ENCODE measurements around the gene CUX1. TPM values are rescaled to one million over a fixed set of nuclear protein-coding genes. Genes with fewer than 3 reads are reported as not detected.
A peak's percentile ranks its signal among the peaks of the same experiment; 100 is the strongest.
"Not testable (repeated sequence)": the region's sequence is repeated elsewhere in the genome, so short reads cannot be mapped to it uniquely, and the experiment has no call there.

Gene CUX1
- total RNA-seq, 1 donor from 2014 or later, result 156 TPM

GRCh38 chr7:101818287-101819071 is 1.1 kb downstream of the CUX1 start:
- ATAC-seq, result no peak

GRCh38 chr7:101819183-101819582 is 1.8 kb downstream of the CUX1 start:
- intact Hi-C loops (cut with DNase I), result loop anchor here (10.0 kb wide), 1 partner anchor 124 kb away; no protein-coding TSS in a partner anchor
- no peak for DNase-seq (ENCODE audit: low spot score)
- ATAC-seq, result no peak

More at GRCh38 chr7:101818287-101819071, 1.1 kb downstream of the CUX1 start:
- no peak for DNase-seq (ENCODE audit: low spot score)
- intact Hi-C loops (cut with DNase I), result loop anchor here (10.0 kb wide), 1 partner anchor 124 kb away; no protein-coding TSS in a partner anchor

DNA sequence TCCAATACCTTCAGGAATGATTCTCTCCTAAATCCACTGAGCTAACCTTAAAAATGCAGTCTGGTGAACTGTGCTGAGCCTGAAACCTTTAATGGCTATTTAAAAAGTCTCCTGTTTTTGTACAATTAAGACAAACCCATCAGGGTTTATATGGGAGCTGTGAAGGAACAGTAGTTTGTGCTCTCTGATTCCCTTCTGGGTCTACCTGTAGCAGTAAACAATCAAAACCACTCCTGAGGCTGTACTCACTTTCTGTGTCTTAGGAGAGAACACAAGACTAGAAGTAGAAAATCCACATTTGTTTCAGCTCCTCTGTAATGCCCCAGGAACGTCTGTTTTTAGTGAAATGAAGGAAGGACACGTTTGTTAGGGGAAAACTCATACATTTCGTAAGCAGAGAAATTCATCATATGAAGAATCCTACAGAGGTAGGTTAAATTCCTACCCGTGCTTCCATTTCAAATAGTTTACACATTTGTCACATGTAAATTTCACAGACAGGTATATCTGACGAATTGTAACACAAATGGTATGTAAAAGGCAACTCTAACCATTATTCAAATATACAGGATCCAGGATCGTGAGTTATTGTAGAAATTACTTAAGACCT is 2.6 kb downstream of the CUX1 start:
- ATAC-seq, result no peak
- no peak for DNase-seq (ENCODE audit: low spot score)
- intact Hi-C loops (cut with DNase I), result loop anchor here (10.0 kb wide), 1 partner anchor 125 kb away; no protein-coding TSS in a partner anchor

DNA sequence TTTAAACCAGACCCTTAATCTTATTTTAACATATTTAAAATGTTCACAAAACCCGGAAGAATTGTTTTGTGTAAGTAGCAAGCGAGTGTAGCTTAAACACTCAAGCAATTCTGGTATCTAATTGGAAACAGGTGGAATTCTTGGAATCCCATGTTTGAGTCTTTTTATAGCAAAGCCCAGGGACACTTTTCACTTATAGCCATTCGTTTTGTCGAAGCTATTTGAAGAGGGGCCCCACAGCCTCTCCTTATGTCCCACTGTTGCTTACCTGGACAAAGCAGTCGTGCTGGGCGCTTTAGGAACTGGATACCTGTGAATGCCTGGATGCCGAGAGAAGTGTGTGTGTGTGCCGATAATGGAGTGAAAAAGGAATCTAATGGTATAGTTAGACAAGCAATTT is 3.3 kb downstream of the CUX1 start:
- ATAC-seq, result no peak
- intact Hi-C loops (cut with DNase I), result no loop called here
- DNase-seq (ENCODE audit: low spot score), result no peak

DNA sequence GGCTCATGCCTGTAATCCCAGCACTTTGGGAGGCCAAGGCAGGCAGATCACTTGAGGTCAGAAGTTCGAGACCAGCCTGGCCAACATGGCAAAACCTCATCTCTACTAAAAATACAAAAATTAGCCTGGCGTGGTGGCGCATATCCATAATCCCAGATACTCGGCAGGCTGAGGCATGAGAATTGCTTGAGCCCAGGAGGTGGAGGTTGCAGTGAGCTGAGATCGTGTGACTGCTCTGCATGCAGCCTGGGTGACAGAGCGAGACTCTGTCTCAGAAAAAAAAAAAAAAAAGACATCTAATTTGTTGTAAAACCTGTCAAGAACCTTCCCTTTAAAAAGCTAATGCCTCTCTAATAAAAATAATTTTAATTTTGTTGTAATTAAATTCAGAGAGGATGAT is 5.2 kb downstream of the CUX1 start:
- ATAC-seq; DNase-seq (ENCODE audit: low spot score); intact Hi-C loops (cut with DNase I): not testable (repeated sequence)

DNA sequence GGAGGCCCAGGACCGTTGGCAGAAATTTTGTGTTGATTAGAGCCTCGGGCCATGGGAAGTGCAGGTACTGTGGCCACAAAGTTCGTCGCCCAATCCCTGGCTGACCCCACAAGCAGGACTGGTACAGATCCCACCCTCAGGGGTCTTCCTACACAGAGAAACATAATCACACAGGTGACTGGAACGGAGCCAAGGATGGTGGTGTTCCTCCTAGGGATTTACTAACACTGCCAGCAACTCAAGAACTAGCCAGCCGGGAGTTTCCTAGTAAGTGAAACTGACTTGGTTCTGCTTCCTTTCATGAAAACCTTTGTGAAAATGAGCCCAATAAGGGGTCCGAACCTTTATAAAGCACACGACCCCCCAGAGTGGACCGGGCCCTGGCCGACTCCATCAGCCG is 5.7 kb downstream of the CUX1 start:
- intact Hi-C loops (cut with DNase I), result no loop called here
- no peak for ATAC-seq
- DNase-seq (ENCODE audit: low spot score), result no peak

GRCh38 chr7:101823596-101823995 is 6.2 kb downstream of the CUX1 start:
- intact Hi-C loops (cut with DNase I), result no loop called here
- DNase-seq (ENCODE audit: low spot score) (no peak), ATAC-seq (no peak)

DNA sequence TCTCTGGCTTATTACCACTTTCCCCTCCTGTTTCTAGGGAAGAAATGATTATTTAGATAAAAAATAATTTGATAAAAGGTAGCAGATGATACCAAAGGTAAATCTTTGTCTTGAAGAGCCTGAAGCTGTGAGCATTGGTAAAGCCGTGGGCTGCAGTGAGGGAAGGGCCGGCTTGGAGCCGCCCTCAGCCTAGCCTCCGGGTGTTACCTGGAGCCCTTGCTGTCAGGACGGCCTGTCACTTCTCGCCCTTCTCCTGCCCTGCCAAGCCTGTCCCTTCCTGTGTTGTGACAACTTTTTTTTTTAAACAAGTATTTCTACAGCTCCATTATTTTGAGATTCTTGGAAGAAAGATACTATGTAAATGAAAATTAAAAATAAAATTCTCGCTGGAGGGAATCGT is 7.0 kb downstream of the CUX1 start:
- DNase-seq (ENCODE audit: low spot score) (no peak), ATAC-seq (no peak)
- intact Hi-C loops (cut with DNase I), result no loop called here

DNA sequence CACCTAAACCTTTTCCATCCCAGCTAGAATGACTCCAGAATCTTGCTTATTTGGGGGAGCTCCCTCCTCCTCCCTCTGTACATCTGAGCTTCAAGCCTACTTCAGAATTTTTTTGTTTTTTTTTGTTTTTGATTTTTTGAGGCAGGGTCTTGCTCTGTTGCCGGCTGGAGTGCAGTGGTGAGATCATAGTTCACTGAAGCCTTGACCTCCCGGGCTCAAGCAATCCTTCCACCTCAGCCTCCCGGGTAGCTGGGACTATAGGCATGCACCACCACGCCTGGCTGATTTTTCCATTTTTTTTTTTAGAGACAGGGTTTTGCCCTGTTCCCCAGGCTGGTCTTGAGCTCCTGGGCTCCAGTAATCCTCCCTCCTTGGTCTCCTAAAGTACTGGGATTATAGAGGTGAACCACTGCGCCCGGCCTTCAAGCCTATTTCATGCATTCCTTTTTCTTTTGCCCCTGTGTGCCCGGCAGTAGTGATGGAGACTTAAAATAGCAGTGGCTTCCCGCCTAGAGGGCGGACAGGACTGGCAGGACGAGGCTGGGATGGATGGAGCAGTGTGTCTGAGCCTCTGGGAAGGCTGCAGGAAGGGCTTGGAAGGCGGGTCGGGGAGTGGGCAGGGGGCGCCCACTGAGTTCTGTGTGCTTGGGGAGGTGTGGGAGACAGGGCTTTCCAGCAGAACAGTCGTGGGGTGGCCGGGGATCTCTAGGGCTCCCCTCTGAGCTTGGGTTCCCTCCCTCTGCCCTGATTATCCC is 8.8 kb downstream of the CUX1 start:
- DNase-seq (ENCODE audit: low spot score), result no peak
- ATAC-seq, result no peak
- intact Hi-C loops (cut with DNase I), result no loop called here

DNA sequence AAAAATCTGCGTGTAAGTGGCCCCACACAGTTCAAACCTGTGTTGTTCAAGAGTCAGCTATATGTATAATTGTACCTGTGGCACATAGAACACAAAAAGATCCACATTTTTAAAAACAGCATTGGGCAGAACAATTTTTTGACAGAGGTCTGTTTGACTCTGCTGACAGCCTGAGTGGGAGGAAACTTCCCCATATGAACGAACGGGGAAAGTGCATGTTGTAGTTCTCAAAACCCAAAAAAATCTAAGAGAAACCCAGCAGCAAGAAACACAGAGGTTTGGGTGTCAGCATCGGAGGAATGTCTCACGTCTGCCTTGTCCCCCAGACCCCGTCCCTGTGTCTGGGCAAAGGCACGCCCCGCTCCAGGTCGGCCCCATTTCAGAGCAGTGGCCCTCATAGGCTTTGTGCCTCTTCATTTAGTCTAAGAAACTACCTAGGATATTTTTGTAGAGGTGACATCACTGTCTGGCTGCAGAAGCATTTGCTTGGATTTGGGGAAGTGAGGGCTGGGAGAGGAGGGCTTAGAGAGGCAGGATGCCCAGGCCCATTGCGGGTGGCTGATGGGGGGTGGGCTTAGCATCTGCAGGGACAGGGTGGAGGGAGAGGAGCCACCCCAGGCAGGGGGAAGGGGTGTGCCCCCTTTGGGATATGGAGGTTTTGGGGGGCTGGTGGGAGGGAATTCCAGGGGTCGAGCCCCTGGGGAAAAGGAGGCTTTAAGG is 11.0 kb downstream of the CUX1 start:
- ATAC-seq, result no peak

DNA sequence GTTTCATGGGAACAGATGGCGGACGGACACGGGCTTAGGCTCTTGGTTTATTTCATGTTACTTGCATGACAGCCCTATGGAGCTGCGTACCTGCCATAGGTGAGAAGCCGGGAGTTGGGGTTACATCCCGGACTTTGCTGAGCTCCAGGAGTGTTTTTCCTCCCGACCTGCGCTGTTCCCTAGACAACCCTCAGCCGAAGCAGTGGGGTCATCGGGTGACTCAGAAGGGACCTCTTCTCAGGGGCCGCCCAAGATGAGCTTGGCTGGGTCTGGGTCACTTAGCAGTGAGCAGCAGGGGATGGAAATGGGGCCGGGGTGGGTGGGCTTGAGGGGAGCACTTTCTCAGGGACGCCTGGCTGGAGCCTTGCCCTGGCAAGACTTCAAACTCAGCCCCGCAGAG is 11.9 kb downstream of the CUX1 start:
- DNase-seq (ENCODE audit: low spot score), result no peak
- ATAC-seq, result no peak
- intact Hi-C loops (cut with DNase I), result no loop called here

More for the DNA sequence above, 11.0 kb downstream of the CUX1 start:
- no peak for DNase-seq (ENCODE audit: low spot score)
- intact Hi-C loops (cut with DNase I), result no loop called here

DNA sequence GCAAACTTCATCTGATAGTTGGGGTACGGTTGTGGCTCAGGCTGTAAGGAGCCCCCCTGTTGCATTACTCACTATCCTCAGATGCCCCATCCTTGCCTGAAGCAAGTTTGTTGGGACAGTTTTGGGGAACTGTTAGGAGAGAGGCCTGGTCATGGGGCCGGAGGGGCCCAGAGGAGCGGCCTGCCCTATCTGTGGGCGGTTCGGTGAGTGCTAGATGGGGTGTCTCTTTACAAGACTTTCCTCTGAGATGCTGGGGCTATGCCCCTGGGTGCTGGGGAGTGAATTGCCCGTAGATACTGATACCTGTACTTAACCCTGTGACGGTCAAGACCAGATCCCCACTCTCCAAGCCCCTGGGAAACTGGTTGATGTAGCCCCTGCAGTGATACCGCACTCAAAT is 12.4 kb downstream of the CUX1 start:
- ATAC-seq (no peak), DNase-seq (ENCODE audit: low spot score) (no peak)
- intact Hi-C loops (cut with DNase I), result no loop called here

- ATAC-seq; intact Hi-C loops (cut with DNase I); DNase-seq (ENCODE audit: low spot score): not testable (repeated sequence)
These were observed 14.0 kb downstream of the CUX1 start for GRCh38 chr7:101831396-101831795.

DNA sequence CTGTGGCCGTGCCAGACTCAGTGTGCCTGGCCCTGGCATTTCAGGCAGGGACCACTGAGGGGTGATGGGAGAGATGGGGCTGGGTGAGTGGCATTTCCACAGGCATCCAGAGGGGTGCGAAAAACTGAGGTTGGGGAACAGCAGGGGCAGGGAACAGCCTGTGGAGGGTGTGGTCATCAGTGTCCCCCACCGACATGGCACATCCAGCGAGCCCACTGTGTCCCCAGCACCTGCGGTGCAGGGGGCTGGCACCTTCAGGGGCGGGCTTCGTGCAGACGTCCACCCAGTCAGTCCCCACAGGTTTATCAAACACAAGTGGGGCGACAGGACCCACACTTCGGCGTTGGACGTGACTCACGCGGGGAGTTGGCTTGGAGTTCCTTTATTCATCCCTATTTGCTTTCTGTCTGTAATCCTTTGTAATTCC is 14.8 kb downstream of the CUX1 start:
- ATAC-seq, result no peak
- DNase-seq (ENCODE audit: low spot score), result no peak
- intact Hi-C loops (cut with DNase I), result no loop called here

GRCh38 chr7:101832685-101833375 is 15.4 kb downstream of the CUX1 start:
- DNase-seq (ENCODE audit: low spot score), result no peak
- intact Hi-C loops (cut with DNase I), result no loop called here
- no peak for ATAC-seq

- intact Hi-C loops (cut with DNase I), result no loop called here
- DNase-seq (ENCODE audit: low spot score) (peak; percentile 37), ATAC-seq (no peak)
These were observed 16.4 kb downstream of the CUX1 start for GRCh38 chr7:101833799-101834198.

DNA sequence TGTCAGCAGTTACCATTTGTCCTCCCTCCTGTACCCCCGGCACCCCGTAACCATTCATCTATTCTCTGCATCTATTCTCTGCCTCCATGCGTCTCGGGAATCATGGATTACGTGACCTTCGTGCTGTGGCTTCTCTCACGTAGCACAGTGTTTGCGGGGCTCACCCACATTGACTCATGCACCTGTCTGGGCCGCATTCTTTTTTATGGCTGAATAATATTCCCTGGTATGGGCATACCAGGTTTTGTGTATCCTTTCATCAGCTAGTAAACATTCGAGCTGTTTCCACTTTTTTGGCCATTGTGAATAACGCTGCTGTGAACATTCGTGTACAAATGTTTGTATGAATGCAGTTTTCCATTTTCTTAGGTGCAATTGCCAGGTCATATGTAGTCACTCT is 17.7 kb downstream of the CUX1 start:
- DNase-seq (ENCODE audit: low spot score), result no peak
- intact Hi-C loops (cut with DNase I), result no loop called here
- no peak for ATAC-seq

DNA sequence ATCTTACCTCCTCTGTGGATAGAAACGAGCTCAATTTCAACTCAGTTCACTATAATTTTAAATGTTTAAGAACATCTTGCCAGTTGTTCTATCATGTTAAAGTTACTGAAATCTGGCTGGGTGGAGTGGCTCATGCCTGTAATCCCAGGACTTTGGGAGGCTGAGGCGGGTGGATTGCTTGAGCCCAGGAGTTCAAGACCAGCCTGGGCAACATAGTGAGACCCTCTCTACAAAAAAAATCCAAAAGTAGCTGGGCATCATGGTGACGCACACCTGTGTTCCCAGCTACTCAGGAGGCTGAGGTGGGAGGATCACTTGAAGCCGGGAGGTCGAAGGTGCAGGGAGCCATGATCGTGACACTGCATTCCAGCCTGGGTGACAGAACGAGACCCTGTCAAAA is 20.0 kb downstream of the CUX1 start:
- DNase-seq (ENCODE audit: low spot score); ATAC-seq; intact Hi-C loops (cut with DNase I): not testable (repeated sequence)

Data from sciatic nerve (tissue), 2 donors.